ENCODE measurements around the gene PRKCE.

The PRKCE gene

DNA sequence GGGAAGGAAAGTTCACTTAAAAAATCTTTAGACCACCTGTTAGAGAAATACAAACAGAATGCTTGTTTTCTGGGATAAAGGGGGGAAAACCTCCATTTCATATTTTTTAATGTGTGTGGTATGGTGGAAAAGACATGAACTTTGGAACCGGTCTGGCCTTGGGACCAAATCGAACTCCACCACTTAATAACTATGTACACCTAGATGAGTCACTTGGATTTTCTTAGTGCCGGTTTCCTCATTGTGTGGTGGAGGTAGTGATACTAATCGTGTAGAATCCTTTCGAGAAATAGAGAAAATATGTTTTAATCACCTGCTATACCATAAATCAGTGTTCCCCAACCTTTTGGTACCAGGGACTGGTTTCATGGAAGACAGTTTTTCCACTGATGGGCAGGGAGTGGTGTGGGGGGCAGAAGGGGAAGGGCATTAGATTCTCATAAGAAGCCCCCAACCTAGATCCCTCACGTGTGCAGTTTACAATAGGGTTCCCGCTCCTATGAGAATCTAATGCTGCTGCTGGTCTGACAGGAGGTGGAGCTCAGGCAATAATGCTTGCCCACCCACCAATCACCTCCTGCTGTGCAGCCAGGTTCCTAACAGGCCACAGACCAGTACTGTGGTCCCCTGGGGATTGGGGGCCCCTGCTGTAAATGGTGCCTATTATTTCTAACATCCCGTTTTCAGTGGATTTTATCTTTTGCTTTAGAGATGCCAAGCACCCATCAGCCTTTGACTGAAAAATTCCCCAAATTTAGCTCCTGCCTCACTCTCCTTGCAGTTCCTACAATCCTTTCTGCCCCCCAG is 308.8 kb downstream of the PRKCE start:
- Histone ChIP-seq H4K91ac (ENCODE audit: low read length) (no peak overlapping the region), H4K8ac (ENCODE audit: low read length) (no peak overlapping the region), H3K23ac (ENCODE audit: low read length in 2 of 2) (no peak overlapping the region), H2BK5ac (ENCODE audit: low read depth, low read length, poor library complexity, severe bottlenecking) (no peak overlapping the region), H3K4me2 (ENCODE audit: low read length, poor library complexity, severe bottlenecking) (no peak overlapping the region), H2BK12ac (ENCODE audit: low read length in 2 of 2) (no peak overlapping the region), H2BK120ac (ENCODE audit: low read depth, low read length) (no peak overlapping the region), H3K79me1 (replicated peaks; ENCODE audit: low read length, poor library complexity, severe bottlenecking) (no peaks in the 10 kb centered on the region), H3K4me1 (ENCODE audit: control insufficient read depth, insufficient read depth, low read depth, low read length) (peaks cover 9% of the 10 kb centered on the region), H3K27ac (ENCODE audit: low read length, poor library complexity, severe bottlenecking) (no peak overlapping the region), H3K9ac (ENCODE audit: low read length) (no peak overlapping the region), H3K18ac (ENCODE audit: low read depth in 1 of 2, low read length in 2 of 2) (no peak overlapping the region), H2BK15ac (ENCODE audit: low read depth, poor library complexity, severe bottlenecking) (no peak overlapping the region), H3K27me3 (ENCODE audit: control insufficient read depth in 1 of 2, insufficient read depth in 1 of 2, low read length in 2 of 2) (no peaks in the 10 kb centered on the region), H2AK5ac (ENCODE audit: low read length, severe bottlenecking) (no peak overlapping the region), H3K4me3 (ENCODE audit: insufficient read depth in 1 of 2, low read depth in 1 of 2, low read length in 2 of 2) (no peak overlapping the region), H2AFZ (ENCODE audit: low read depth, low read length) (no peak overlapping the region), H3K36me3 (ENCODE audit: control insufficient read depth in 1 of 2, insufficient read depth in 2 of 2, low read depth in 1 of 2, low read length in 2 of 2) (no peaks in the 10 kb centered on the region), H3K14ac (ENCODE audit: low read length in 2 of 2) (no peak overlapping the region), H3K9me3 (ENCODE audit: control insufficient read depth, low read length) (no peaks in the 10 kb centered on the region), H3K4ac (ENCODE audit: low read depth in 1 of 2, low read length in 2 of 2) (no peak overlapping the region)
- DNase-seq = no peak
- 85% methylated on average over 3 of the region's 8 CpGs for whole genome bisulfite sequencing

- Histone ChIP-seq H3K79me1 (replicated peaks; ENCODE audit: low read length, poor library complexity, severe bottlenecking) (peaks cover 2% of the 10 kb centered on the region), H3K4ac (ENCODE audit: low read depth in 1 of 2, low read length in 2 of 2) (no peak overlapping the region)
These were observed 310.9 kb downstream of the PRKCE start for GRCh38 chr2:45962177-45962921.

DNA sequence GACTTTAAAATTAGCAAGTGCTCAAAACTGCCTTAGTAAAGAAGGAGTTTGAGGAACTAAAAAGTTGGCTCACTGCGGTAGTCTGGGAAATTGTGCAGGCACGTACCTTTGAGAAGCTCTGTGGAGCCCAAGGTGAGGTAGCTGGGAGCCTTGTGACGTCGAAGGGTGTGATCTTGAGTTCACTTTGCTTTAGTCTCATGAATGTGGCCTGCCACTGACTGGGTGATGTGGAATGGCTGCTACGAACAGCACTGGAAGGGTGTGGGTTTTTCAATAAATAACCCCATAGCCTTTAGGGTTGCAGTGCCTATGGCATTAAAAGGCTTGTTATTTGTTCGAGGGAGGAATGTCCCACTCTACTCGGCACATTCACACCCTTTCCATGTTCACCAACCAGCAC is 312.3 kb downstream of the PRKCE start:
- Histone ChIP-seq H3K27ac (ENCODE audit: low read length, poor library complexity, severe bottlenecking) (no peak overlapping the region), H3K4ac (ENCODE audit: low read depth in 1 of 2, low read length in 2 of 2) (no peak overlapping the region), H2BK5ac (ENCODE audit: low read depth, low read length, poor library complexity, severe bottlenecking) (no peak overlapping the region), H3K4me3 (ENCODE audit: insufficient read depth in 1 of 2, low read depth in 1 of 2, low read length in 2 of 2) (no peak overlapping the region), H3K36me3 (ENCODE audit: control insufficient read depth in 1 of 2, insufficient read depth in 2 of 2, low read depth in 1 of 2, low read length in 2 of 2) (no peaks in the 10 kb centered on the region), H4K8ac (ENCODE audit: low read length) (no peak overlapping the region), H3K4me2 (ENCODE audit: low read length, poor library complexity, severe bottlenecking) (no peak overlapping the region), H3K4me1 (ENCODE audit: control insufficient read depth, insufficient read depth, low read depth, low read length) (peaks cover 12% of the 10 kb centered on the region), H2BK12ac (ENCODE audit: low read length in 2 of 2) (no peak overlapping the region), H3K18ac (ENCODE audit: low read depth in 1 of 2, low read length in 2 of 2) (no peak overlapping the region), H3K9ac (ENCODE audit: low read length) (peak overlapping the region; percentile 21), H3K27me3 (ENCODE audit: control insufficient read depth in 1 of 2, insufficient read depth in 1 of 2, low read length in 2 of 2) (no peaks in the 10 kb centered on the region), H2AFZ (ENCODE audit: low read depth, low read length) (no peak overlapping the region), H2AK5ac (ENCODE audit: low read length, severe bottlenecking) (no peak overlapping the region), H2BK15ac (ENCODE audit: low read depth, poor library complexity, severe bottlenecking) (no peak overlapping the region), H3K14ac (ENCODE audit: low read length in 2 of 2) (no peak overlapping the region), H3K23ac (ENCODE audit: low read length in 2 of 2) (no peak overlapping the region), H3K9me3 (ENCODE audit: control insufficient read depth, low read length) (no peaks in the 10 kb centered on the region), H2BK120ac (ENCODE audit: low read depth, low read length) (no peak overlapping the region), H4K91ac (ENCODE audit: low read length) (no peak overlapping the region), H3K79me1 (replicated peaks; ENCODE audit: low read length, poor library complexity, severe bottlenecking) (peaks cover 2% of the 10 kb centered on the region)
- no peak for DNase-seq
- 86% methylated on average over 7 of the region's 7 CpGs for WGBS

More at GRCh38 chr2:45962177-45962921, 310.9 kb downstream of the PRKCE start:
- peak; percentile 36 for DNase-seq
- Histone ChIP-seq H3K4me1 (ENCODE audit: control insufficient read depth, insufficient read depth, low read depth, low read length) (peaks cover 9% of the 10 kb centered on the region), H2BK15ac (ENCODE audit: low read depth, poor library complexity, severe bottlenecking) (no peak overlapping the region), H2AK5ac (ENCODE audit: low read length, severe bottlenecking) (no peak overlapping the region), H3K9me3 (ENCODE audit: control insufficient read depth, low read length) (no peaks in the 10 kb centered on the region), H2BK12ac (ENCODE audit: low read length in 2 of 2) (no peak overlapping the region), H3K14ac (ENCODE audit: low read length in 2 of 2) (no peak overlapping the region), H2AFZ (ENCODE audit: low read depth, low read length) (no peak overlapping the region), H4K91ac (ENCODE audit: low read length) (no peak overlapping the region), H3K4me3 (ENCODE audit: insufficient read depth in 1 of 2, low read depth in 1 of 2, low read length in 2 of 2) (peak overlapping the region in 1 of 2 experiments; percentile 55), H3K9ac (ENCODE audit: low read length) (peak overlapping the region; percentile 49), H3K27ac (ENCODE audit: low read length, poor library complexity, severe bottlenecking) (no peak overlapping the region), H3K23ac (ENCODE audit: low read length in 2 of 2) (no peak overlapping the region), H4K8ac (ENCODE audit: low read length) (no peak overlapping the region), H2BK120ac (ENCODE audit: low read depth, low read length) (no peak overlapping the region), H3K36me3 (ENCODE audit: control insufficient read depth in 1 of 2, insufficient read depth in 2 of 2, low read depth in 1 of 2, low read length in 2 of 2) (no peaks in the 10 kb centered on the region), H3K4me2 (ENCODE audit: low read length, poor library complexity, severe bottlenecking) (no peak overlapping the region), H3K18ac (ENCODE audit: low read depth in 1 of 2, low read length in 2 of 2) (no peak overlapping the region), H2BK5ac (ENCODE audit: low read depth, low read length, poor library complexity, severe bottlenecking) (no peak overlapping the region), H3K27me3 (ENCODE audit: control insufficient read depth in 1 of 2, insufficient read depth in 1 of 2, low read length in 2 of 2) (no peaks in the 10 kb centered on the region)
- 89% methylated on average over 7 of the region's 7 CpGs for WGBS

- Histone ChIP-seq H3K9ac (ENCODE audit: low read length) (peak overlapping the region; percentile 21), H4K8ac (ENCODE audit: low read length) (no peak overlapping the region), H2BK5ac (ENCODE audit: low read depth, low read length, poor library complexity, severe bottlenecking) (no peak overlapping the region), H2BK15ac (ENCODE audit: low read depth, poor library complexity, severe bottlenecking) (no peak overlapping the region), H2BK120ac (ENCODE audit: low read depth, low read length) (no peak overlapping the region), H3K36me3 (ENCODE audit: control insufficient read depth in 1 of 2, insufficient read depth in 2 of 2, low read depth in 1 of 2, low read length in 2 of 2) (no peaks in the 10 kb centered on the region), H3K23ac (ENCODE audit: low read length in 2 of 2) (no peak overlapping the region), H3K18ac (ENCODE audit: low read depth in 1 of 2, low read length in 2 of 2) (no peak overlapping the region), H3K4me2 (ENCODE audit: low read length, poor library complexity, severe bottlenecking) (no peak overlapping the region), H3K14ac (ENCODE audit: low read length in 2 of 2) (no peak overlapping the region), H2AFZ (ENCODE audit: low read depth, low read length) (no peak overlapping the region), H4K91ac (ENCODE audit: low read length) (no peak overlapping the region), H2BK12ac (ENCODE audit: low read length in 2 of 2) (no peak overlapping the region), H3K4ac (ENCODE audit: low read depth in 1 of 2, low read length in 2 of 2) (no peak overlapping the region), H3K9me3 (ENCODE audit: control insufficient read depth, low read length) (no peaks in the 10 kb centered on the region), H3K27me3 (ENCODE audit: control insufficient read depth in 1 of 2, insufficient read depth in 1 of 2, low read length in 2 of 2) (no peaks in the 10 kb centered on the region), H3K79me1 (replicated peaks; ENCODE audit: low read length, poor library complexity, severe bottlenecking) (peaks cover 2% of the 10 kb centered on the region), H3K4me3 (ENCODE audit: insufficient read depth in 1 of 2, low read depth in 1 of 2, low read length in 2 of 2) (no peak overlapping the region), H3K4me1 (ENCODE audit: control insufficient read depth, insufficient read depth, low read depth, low read length) (peaks cover 14% of the 10 kb centered on the region), H3K27ac (ENCODE audit: low read length, poor library complexity, severe bottlenecking) (no peak overlapping the region), H2AK5ac (ENCODE audit: low read length, severe bottlenecking) (no peak overlapping the region)
- DNase-seq = peak; percentile 37
- WGBS = 63% methylated on average over 6 of the region's 6 CpGs
These were observed 312.9 kb downstream of the PRKCE start for GRCh38 chr2:45964223-45964841.

Data from mesenchymal stem cell (in vitro differentiated cells and primary cell).